HCT116 (cell line): Measurements from ENCODE around the gene USP2. TPM values are rescaled to one million over a fixed set of nuclear protein-coding genes. Genes with fewer than 3 reads are reported as not detected.

ENCODE experiments used
- ATAC-seq: fragments of 200-7000 bp; cut with Tn5 transposase; 2 replicates; pipeline ENCODE4 v1.9.1; 2020; ENCODE audit warnings: mild to moderate bottlenecking, moderate library complexity
- BruUV-seq: library from RNA; stranded (reverse); fragments of 400-500 nt; replicated peaks from 2 replicates; lab custom pipeline; 2021; lab: Mats Ljungman, UMichigan
- CTCF ChIA-PET: fragments of 300-600 bp; sonication (Branson Sonifier 250); formaldehyde crosslinking; loops from one replicate; lab custom pipeline; 2021; ENCODE audit warnings: antibody characterized with exemption; lab: Charles Lee
- POLR2A ChIA-PET: fragments of 300-600, 350-600 bp; sonication (Branson Sonifier 250); formaldehyde crosslinking; loops from one replicate; lab custom pipeline; 2021; ENCODE audit warnings: antibody characterized with exemption; lab: Charles Lee
- RAD21 ChIA-PET, 2 experiments: fragments of 300-600 bp; sonication (Branson Sonifier 250); formaldehyde crosslinking; loops; one replicate each; lab custom pipeline; 2023; ENCODE audit warnings: low total read pairs in 2 of 2; ENCODE audit not compliant: uncharacterized antibody in 2 of 2, unreplicated experiment in 2 of 2, low non-redundant PET in 1 of 2; lab: Charles Lee
- DNase-seq: peaks from one replicate; pipeline ENCODE4 v3.0.0-alpha.2; 2010; ENCODE audit warnings: low read depth, low spot score
- H2AFZ ChIP-seq: fragments of 200-600 bp; shearing (Covaris generic), sonication (generic); 2 replicates; pipeline ENCODE4 v1.6.1; 2017; ENCODE audit warnings: low read depth, mixed run types, mixed read lengths, antibody characterized with exemption, low read length; ENCODE audit not compliant: poor library complexity, severe bottlenecking
- H3K27ac ChIP-seq: 2 replicates; pipeline ENCODE4 v1.5.1; 2012; ENCODE audit warnings: low read depth, low read length
- H3K27me3 ChIP-seq: fragments of 200-600 bp; sonication (generic); 2 replicates; pipeline ENCODE4 v1.6.1; 2016; ENCODE audit warnings: mixed run types, low read length, mixed read lengths; ENCODE audit not compliant: insufficient read depth
- H3K36me3 ChIP-seq, 2 experiments: fragments of 200-500 bp in 1 of 2; fragments of 200-600 bp in 1 of 2; sonication (Bioruptor generic) in 1 of 2; sonication (generic) in 1 of 2; 2 replicates each; pipeline versions ENCODE4 v1.5.1 to v1.6.1; 2014 to 2016; ENCODE audit warnings: low read length in 2 of 2, inconsistent platforms in 1 of 2, mixed read lengths in 1 of 2, mixed run types in 1 of 2; ENCODE audit not compliant: insufficient read depth in 2 of 2, control insufficient read depth in 1 of 2
- H3K4me1 ChIP-seq, 2 experiments: fragments of 200-600 bp in 1 of 2; sonication (generic) in 1 of 2; 2 replicates each; pipeline versions ENCODE4 v1.5.1 to v1.6.1; 2012 to 2017; ENCODE audit warnings: low read length in 2 of 2, inconsistent platforms in 1 of 2, mild to moderate bottlenecking in 1 of 2, mixed read lengths in 1 of 2, mixed run types in 1 of 2, moderate library complexity in 1 of 2; ENCODE audit not compliant: insufficient read depth in 2 of 2, control insufficient read depth in 1 of 2
- H3K4me2 ChIP-seq: fragments of 200-600 bp; sonication (generic); 2 replicates; pipeline ENCODE4 v1.6.1; 2017; ENCODE audit warnings: mixed run types, low read length, mixed read lengths
- H3K4me3 ChIP-seq, 2 experiments: fragments of 200-600 bp in 1 of 2; sonication (generic) in 1 of 2; replicated peaks in 1 of 2; 2 replicates each; pipeline ENCODE4 v1.5.1; 2011 to 2016; ENCODE audit warnings: low read length in 2 of 2, control low read depth in 1 of 2, low read depth in 1 of 2, mild to moderate bottlenecking in 1 of 2, mixed read lengths in 1 of 2, mixed run types in 1 of 2
- H3K79me2 ChIP-seq: fragments of 200-600 bp; sonication (generic); 2 replicates; pipeline ENCODE4 v1.6.1; 2017; ENCODE audit warnings: mild to moderate bottlenecking, mixed run types, low read length, moderate library complexity, mixed read lengths; ENCODE audit not compliant: insufficient read depth
- H3K9ac ChIP-seq: fragments of 200-600 bp; sonication (generic); 2 replicates; pipeline ENCODE4 v1.6.1; 2016; ENCODE audit warnings: low read length, mixed read lengths
- H3K9me2 ChIP-seq: fragments of 200-600 bp; sonication (generic), shearing (Covaris generic); 2 replicates; pipeline ENCODE4 v1.6.1; 2017; ENCODE audit warnings: mixed run types, mild to moderate bottlenecking, moderate library complexity; ENCODE audit not compliant: insufficient read depth
- H3K9me3 ChIP-seq, 2 experiments: fragments of 200-500 bp in 1 of 2; fragments of 200-600 bp in 1 of 2; sonication (Bioruptor generic) in 1 of 2; sonication (generic) in 1 of 2; 2 replicates each; pipeline ENCODE4 v1.6.1; 2014 to 2017; ENCODE audit warnings: low read length in 2 of 2, mixed read lengths in 2 of 2, inconsistent platforms in 1 of 2, low read depth in 1 of 2, mild to moderate bottlenecking in 1 of 2, mixed run types in 1 of 2, moderate library complexity in 1 of 2; ENCODE audit not compliant: control insufficient read depth in 1 of 2, insufficient read depth in 1 of 2
- H4K20me1 ChIP-seq: fragments of 200-600 bp; sonication (generic), shearing (Covaris generic); 2 replicates; pipeline ENCODE4 v1.6.1; 2017; ENCODE audit warnings: mixed run types, mild to moderate bottlenecking, moderate library complexity; ENCODE audit not compliant: insufficient read depth
- CBX3 ChIP-seq: IDR thresholded peaks from 2 replicates; pipeline ENCODE4 v1.6.1; 2012; ENCODE audit warnings: low read depth
- CEBPB ChIP-seq: IDR thresholded peaks from 2 replicates; pipeline ENCODE4 v1.6.1; 2012; ENCODE audit warnings: low read depth
- EGR1 ChIP-seq: IDR thresholded peaks from 2 replicates; pipeline ENCODE4 v1.6.1; 2012; ENCODE audit warnings: low read depth
- ELF1 ChIP-seq: IDR thresholded peaks from 2 replicates; pipeline ENCODE4 v1.6.1; 2012; ENCODE audit warnings: low read depth, borderline replicate concordance
- EZH2 ChIP-seq: fragments of 200-600 bp; sonication (generic); IDR thresholded peaks from 2 replicates; pipeline ENCODE4 v1.6.1; 2017; ENCODE audit warnings: antibody characterized with exemption, mixed run types
- EZH2phosphoT487 ChIP-seq: fragments of 200-600 bp; IDR thresholded peaks from 2 replicates; pipeline ENCODE4 v1.6.1; 2018; ENCODE audit warnings: antibody characterized with exemption, borderline replicate concordance
- FOSL1 ChIP-seq: IDR thresholded peaks from 2 replicates; pipeline ENCODE4 v1.6.1; 2012; ENCODE audit warnings: low read depth
- JUND ChIP-seq: IDR thresholded peaks from 2 replicates; pipeline ENCODE4 v1.6.1; 2012
- POLR2A ChIP-seq: IDR thresholded peaks from 2 replicates; pipeline ENCODE4 v1.7.0; 2011; ENCODE audit warnings: borderline replicate concordance; ENCODE audit not compliant: insufficient read depth, insufficient read length; ENCODE audit errors: extremely low read depth
- POLR2AphosphoS5 ChIP-seq: IDR thresholded peaks from 2 replicates; pipeline ENCODE4 v1.6.1; 2011; ENCODE audit warnings: mild to moderate bottlenecking, low read depth, low read length, moderate library complexity
- RAD21 ChIP-seq: IDR thresholded peaks from 2 replicates; pipeline ENCODE4 v1.6.1; 2012; ENCODE audit warnings: low read depth, mild to moderate bottlenecking
- SP1 ChIP-seq: IDR thresholded peaks from 2 replicates; pipeline ENCODE4 v1.6.1; 2012; ENCODE audit warnings: low read depth
- SRF ChIP-seq: IDR thresholded peaks from 2 replicates; pipeline ENCODE4 v1.6.1; 2012; ENCODE audit warnings: low read depth
- TCF7L2 ChIP-seq: IDR thresholded peaks from 2 replicates; pipeline ENCODE4 v1.7.0; 2011; ENCODE audit warnings: borderline replicate concordance, inconsistent platforms; ENCODE audit not compliant: insufficient read depth, insufficient read length; ENCODE audit errors: extremely low read depth
- intact Hi-C: fragments of 100-400 bp; cut with micrococcal nuclease; formaldehyde crosslinking; loops from 2 replicates; pipeline ENCODE4 v1.10.0; 2022
- total RNA-seq: library from RNA; stranded (reverse); gene quantifications from one replicate; pipeline ENCODE4 v1.2.1, GENCODE V29; 2021; ENCODE audit not compliant: unreplicated experiment
- TF ChIP-seq, protein P1 (sequence below): IDR thresholded peaks from 2 replicates; pipeline ENCODE4 v1.6.1; 2012
- TF ChIP-seq, protein P2 (sequence below): IDR thresholded peaks from 2 replicates; pipeline ENCODE4 v1.6.1; 2012

Gene USP2
- total RNA-seq, 1 experiment from 2014 or later = 5.0 TPM

DNA sequence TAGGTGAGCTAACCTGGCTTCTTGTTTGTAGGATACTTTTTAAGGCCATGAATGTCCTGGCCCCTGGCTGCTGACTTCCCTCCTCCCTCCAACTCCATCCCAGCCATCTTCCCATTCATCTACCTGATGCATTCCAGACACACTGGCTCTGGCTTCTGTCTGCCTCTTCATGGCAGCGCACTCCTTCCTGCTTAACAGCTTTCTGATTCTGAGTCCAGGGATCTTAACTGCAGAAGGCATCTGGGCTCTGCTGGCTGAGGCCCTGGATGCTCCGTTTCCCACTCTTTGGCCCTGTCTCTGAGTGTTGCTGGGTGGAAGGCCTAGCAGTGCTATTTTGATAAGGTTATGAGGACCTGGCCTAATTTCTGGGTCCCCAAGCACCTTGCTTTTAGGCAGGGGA lies 43.3 kb upstream of the USP2 start:
- H3K4me2 ChIP-seq = no peak overlapping the region
- BruUV-seq = no TSS peak
- H4K20me1 ChIP-seq = no peaks in the 10 kb centered on the region
- H3K36me3 ChIP-seq = no peaks in the 10 kb centered on the region
- no peak overlapping the region for H3K9ac ChIP-seq
- H3K9me2 ChIP-seq = no peaks in the 10 kb centered on the region
- TF ChIP-seq SRF = no peak
- TF ChIP-seq, protein P1, sequence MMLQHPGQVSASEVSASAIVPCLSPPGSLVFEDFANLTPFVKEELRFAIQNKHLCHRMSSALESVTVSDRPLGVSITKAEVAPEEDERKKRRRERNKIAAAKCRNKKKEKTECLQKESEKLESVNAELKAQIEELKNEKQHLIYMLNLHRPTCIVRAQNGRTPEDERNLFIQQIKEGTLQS = no peak
- no peak for TF ChIP-seq JUND
- TF ChIP-seq, protein P2, sequence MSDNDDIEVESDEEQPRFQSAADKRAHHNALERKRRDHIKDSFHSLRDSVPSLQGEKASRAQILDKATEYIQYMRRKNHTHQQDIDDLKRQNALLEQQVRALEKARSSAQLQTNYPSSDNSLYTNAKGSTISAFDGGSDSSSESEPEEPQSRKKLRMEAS = no peak
- TF ChIP-seq SP1 = no peak
- no peak for TF ChIP-seq POLR2A
- no peak for TF ChIP-seq EGR1
- TF ChIP-seq RAD21 = no peak
- no peak for TF ChIP-seq CEBPB
- TF ChIP-seq EZH2phosphoT487 = no peak
- TF ChIP-seq FOSL1 = no peak
- TF ChIP-seq POLR2AphosphoS5 = no peak
- TF ChIP-seq TCF7L2 = no peak
- no peak for TF ChIP-seq EZH2
- no peak for TF ChIP-seq CBX3
- TF ChIP-seq ELF1 = no peak
- H3K27ac ChIP-seq = no peak overlapping the region
- no peaks in the 10 kb centered on the region for H3K79me2 ChIP-seq
- intact Hi-C loops = no loop called here
- no peaks in the 10 kb centered on the region for H3K4me1 ChIP-seq
- ChIA-PET CTCF (no interaction called here), RAD21 (no interaction called here), POLR2A (no interaction called here)
- H3K9me3 ChIP-seq = no peaks in the 10 kb centered on the region
- ATAC-seq (no peak), DNase-seq (no peak)
- H2AFZ ChIP-seq = no peak overlapping the region
- no peak overlapping the region for H3K4me3 ChIP-seq
- H3K27me3 ChIP-seq = no peaks in the 10 kb centered on the region
